HG03520 (cell line): ENCODE data around the gene RXFP1.

ENCODE experiments used
- ATAC-seq: cut with Tn5 transposase; IDR thresholded peaks from one replicate; pipeline ENCODE4 v1.9.1; 2021; ENCODE audit warnings: mild to moderate bottlenecking, moderate library complexity; ENCODE audit not compliant: unreplicated experiment

RXFP1 gene

GRCh38 chr4:158669310-158669709 is 147.6 kb downstream of the RXFP1 start:
- ATAC-seq: no peak

DNA sequence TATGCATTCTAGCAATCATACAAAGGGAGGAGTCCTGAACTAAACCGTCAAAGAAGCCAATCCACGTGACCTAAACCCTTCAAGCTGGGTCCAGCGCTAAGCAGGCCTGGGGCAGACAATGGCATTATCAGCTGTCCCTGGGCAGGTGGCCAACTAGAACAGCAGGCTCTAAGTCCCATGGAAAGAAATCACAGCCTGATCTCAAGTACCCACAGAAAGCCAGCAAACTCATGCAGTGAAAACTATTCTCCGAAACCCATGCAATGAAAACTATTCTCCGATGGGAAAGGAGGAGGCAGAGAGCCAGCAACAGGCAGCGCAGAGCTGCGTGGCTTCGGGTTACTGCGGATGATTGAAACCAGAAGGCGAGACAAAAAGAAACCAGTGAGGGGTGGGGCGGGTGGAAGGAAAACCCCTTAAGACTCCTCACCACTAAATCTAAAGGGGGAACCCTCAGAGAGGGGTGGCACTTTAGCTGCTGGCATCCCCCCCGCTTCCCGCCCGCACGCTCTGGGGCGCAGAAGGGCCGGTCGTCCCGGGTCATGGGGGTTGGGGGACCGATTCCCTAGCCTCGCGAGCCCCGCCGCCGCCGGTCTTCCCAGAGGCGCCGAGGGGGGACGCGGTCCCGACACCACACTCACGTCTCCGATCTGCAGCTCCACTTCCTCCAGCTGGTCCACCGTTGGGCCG is 149.4 kb downstream of the RXFP1 start:
- peak; percentile 24 for ATAC-seq

GRCh38 chr4:158671665-158671914 is 149.9 kb downstream of the RXFP1 start, which contains the start of gene C4orf46:
C4orf46 (minus strand) TSS chr4:158671887; CDS start chr4:158671801, 86 bp downstream.
- ATAC-seq: no peak

DNA sequence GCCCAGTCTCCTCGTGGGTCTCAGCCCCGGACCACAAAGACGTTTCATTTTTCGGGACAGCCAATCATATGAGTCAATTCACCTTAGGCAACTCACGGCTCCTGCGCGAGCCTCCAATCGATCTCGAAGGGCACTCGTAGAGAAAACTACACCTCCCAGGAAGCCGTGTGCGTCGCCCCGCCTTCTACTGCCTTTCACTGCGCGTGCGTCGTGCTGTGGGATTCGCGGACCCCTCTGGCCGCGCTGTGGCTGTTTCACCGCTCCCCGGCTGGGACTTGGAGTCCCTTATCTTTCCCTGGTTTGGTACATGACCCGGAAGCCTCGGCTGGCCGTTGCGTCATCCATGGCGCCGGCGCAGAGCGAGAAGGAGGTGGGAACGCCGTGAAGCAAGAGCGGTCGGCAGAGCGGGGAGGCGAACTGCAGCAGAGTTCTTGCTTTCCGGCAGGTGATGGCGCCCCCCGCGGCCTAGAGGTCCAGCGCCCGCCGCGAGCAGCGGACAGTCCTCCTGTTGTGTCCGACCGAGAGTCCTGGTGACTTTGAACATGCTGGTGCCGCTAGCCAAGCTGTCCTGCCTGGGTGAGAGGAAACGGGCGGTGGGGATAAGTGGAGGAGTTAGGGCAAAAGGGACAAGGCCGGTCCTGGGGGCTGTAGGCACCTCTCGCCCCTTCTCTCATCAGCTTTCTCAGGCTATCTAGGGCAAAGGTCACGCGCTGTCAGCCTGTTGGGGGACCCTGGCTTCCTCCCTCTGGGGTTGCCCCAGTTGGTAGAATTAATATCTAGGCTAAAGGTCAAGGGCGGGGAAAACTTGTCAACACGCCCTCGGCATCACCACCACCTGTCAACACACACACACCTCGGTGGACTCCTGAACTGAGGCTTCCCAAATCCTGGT is 150.5 kb downstream of the RXFP1 start, which contains the start of gene ETFDH:
TSS of gene ETFDH (plus strand) at position 382 of the 892 bp plus-strand sequence. CDS start at position 543, 161 bp downstream.
- peak; percentile 80 for ATAC-seq

DNA sequence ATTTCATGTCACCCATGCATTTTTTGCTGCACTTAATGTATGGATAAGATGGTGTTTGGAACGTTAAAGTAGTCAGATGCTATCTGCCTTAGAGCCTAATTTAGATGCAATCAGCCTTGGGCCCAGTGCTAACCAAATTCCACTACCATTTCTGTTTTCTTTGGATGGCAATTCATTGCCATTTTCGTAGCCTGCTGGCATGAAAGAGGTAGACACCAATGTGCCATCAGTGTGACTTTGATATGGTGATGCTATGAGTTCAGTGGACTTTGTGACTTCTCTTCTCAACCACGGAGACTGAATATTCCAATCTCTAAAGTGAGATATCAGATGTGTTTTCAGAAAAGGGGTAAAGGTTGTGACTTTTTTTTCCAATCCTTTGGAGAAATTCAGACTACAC is 152.0 kb downstream of the RXFP1 start:
- no peak for ATAC-seq

DNA sequence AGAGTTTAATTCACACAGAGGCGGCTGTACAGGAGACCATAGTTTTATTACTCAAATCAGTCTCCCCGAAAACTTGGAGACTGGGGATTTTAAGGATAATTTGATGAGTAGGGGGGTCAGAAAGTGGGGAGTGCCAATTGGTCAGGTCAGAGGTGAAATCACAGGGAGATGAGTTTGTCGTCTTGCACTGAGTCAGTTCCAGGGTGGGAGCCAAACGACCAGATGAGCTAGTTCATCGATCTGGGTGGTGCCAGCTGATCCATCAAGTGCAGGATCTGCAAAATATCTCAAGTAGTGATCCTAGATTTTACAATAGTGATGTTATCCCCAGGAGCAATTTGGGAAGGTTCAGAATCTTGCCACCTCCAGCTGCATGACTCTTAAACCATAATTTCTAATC is 154.4 kb downstream of the RXFP1 start:
- ATAC-seq: no peak

DNA sequence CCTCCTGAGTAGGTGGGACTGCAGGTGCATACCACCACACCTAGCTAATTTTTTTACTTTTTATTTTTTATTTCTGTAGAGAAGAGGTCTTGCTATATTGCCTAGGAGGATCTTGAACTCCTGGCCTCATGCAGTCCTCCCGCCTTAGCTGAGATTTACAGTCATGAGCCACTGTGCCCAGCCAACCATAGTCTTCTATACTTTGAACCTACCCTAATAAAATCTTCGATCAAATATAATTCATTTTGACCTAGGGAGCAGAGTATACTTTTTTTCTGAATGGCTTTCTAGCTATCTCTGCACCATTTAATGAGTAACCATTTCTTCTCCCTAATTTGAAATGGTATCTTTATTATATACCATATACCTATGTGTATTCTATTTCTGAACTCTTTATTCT is 157.1 kb downstream of the RXFP1 start:
- ATAC-seq: no peak

DNA sequence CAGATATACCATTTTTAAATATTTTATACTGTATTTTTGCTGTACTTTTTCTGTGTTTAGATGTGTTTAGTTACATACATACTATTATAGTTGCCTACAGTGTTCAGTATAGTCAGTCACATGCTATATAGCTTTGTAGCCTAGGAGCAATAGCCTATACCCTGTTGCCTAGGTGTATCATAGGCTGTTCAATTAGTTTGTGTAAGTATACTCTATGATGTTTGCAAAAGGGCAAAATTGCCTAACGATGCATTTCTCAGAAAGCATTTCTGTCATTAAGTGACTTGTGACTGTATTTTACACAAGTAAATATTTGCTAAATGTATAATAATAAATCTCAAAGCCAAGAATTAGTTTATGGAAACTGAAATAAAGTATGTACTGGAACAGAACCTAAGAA is 159.9 kb downstream of the RXFP1 start:
- no peak for ATAC-seq

- ATAC-seq: no peak
Observed at GRCh38 chr4:158682066-158682465, 160.4 kb downstream of the RXFP1 start.

DNA sequence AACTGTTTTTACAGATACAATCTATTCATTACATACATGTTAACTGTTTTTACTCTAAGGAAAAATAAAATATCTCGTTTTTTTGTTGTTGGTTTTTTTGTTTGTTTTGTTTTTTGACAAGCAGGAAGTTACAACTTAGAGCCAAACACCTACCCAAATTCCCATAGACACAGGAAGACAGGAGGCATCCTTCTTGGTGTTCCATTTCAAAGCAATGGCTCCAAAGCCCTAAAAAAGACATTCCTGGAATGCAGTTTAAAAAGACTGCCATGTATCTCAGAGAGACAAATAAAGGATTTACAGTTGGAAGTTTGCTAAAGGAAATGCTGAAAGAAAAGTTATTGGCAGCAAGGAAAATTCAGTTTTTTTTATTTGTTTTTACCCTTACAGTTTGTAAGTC is 167.1 kb downstream of the RXFP1 start:
- no peak for ATAC-seq
